Heart left ventricle (tissue), 13 donors: ENCODE data around the gene STARD3NL.

ENCODE experiments used
- CTCF ChIP-seq, 12 donors: fragments of 200-600 bp; sonication (generic) in 4 of 12; IDR thresholded peaks; one replicate each; pipeline versions ENCODE4 v1.5.0 to v1.8.0; 2018 to 2022; ENCODE audit warnings: antibody characterized with exemption in 12 of 12, mild to moderate bottlenecking in 5 of 12
- POLR2A ChIP-seq, 2 donors: fragments of 450-650 bp; IDR thresholded peaks; one replicate each; pipeline ENCODE4 v1.6.1; 2017; ENCODE audit warnings: antibody characterized with exemption in 2 of 2, mild to moderate bottlenecking in 2 of 2, moderate library complexity in 2 of 2
- donor health status: ischemic (EF 13 %, LVEDD 7.1; RV severe dilation, severe dysfunction).
- donor health status: DM: no; HTN: yes; CAD: no.
- donor health status: DM: no; HTN: no; CAD: no.
- donor health status: ischemic (EF 25% LVEDD 6.9; RV normal size, moderate dysfunction).
- donor health status: ischemic (EF 25% LVEDD 5.7; RV mildly dilated, moderate dysfunction).
- donor health status: ischemic (EF 35%, LVEDD 5.7; RV mildly dilated, moderate dysfunction).
- donor health status: nonischemic (EF 11% LVEDD 7.7; RV severe dilation, severe dysfunction).
- donor health status: DM: yes; HTN: yes; CAD: no.
- donor health status: PGD.
- donor health status: ischemic (EF 29% LVEDD 5.4; RV normal size, mild dysfunction).
- donor health status: nonischemic (EF 23%, LVEDD 6.1; RV moderate dilation, normal function).

GRCh38 chr7:38181111-38181510 is 3.1 kb downstream of the STARD3NL start:
- TF ChIP-seq CTCF (IDR thresholded peaks at IDR 0.05) (no peak), POLR2A (IDR thresholded peaks at IDR 0.05) (no peak)
